OCI-LY3 (cell line): ENCODE results near the gene DDX1.

ENCODE experiments used
- H2AFZ ChIP-seq: fragments of 200-600, 300-600 bp; shearing (Covaris generic); 2 replicates; pipeline ENCODE4 v1.6.0; 2014; ENCODE audit warnings: antibody characterized with exemption, low read depth, low read length
- H3K27ac ChIP-seq: fragments of 200-600, 300-600 bp; sonication (generic); 2 replicates; pipeline ENCODE4 v1.5.1; 2014; ENCODE audit warnings: mild to moderate bottlenecking, low read length, moderate library complexity, mixed read lengths
- H3K27me3 ChIP-seq: fragments of 200-600, 300-600 bp; sonication (generic); 2 replicates; pipeline ENCODE4 v1.6.1; 2014; ENCODE audit warnings: low read depth, low read length, mixed read lengths
- H3K36me3 ChIP-seq: fragments of 200-600, 300-600 bp; sonication (generic); replicated peaks from 2 replicates; pipeline ENCODE3; 2014; ENCODE audit warnings: low read depth, low read length, mixed read lengths
- H3K4me1 ChIP-seq: fragments of 300-600, 200-600 bp; sonication (generic); 2 replicates; pipeline ENCODE4 v1.6.1; 2014; ENCODE audit warnings: low read length, mixed read lengths
- H3K4me2 ChIP-seq: fragments of 200-600, 300-600 bp; sonication (generic); 2 replicates; pipeline ENCODE4 v1.6.1; 2014; ENCODE audit warnings: low read length, mixed read lengths
- H3K4me3 ChIP-seq: fragments of 300-600, 200-600 bp; sonication (generic); 2 replicates; pipeline ENCODE4 v1.5.1; 2014; ENCODE audit warnings: antibody characterized with exemption, mild to moderate bottlenecking, low read length, moderate library complexity
- H3K79me2 ChIP-seq: fragments of 300-600, 200-600 bp; shearing (Covaris generic); 2 replicates; pipeline ENCODE4 v1.6.1; 2014; ENCODE audit warnings: mild to moderate bottlenecking, low read length, mixed read lengths
- H3K9ac ChIP-seq: fragments of 300-600, 200-600 bp; shearing (Covaris generic); 2 replicates; pipeline ENCODE4 v1.6.0; 2014; ENCODE audit warnings: mild to moderate bottlenecking, low read length, moderate library complexity
- H3K9me3 ChIP-seq: fragments of 200-600, 300-600 bp; shearing (Covaris generic); 2 replicates; pipeline ENCODE4 v1.6.1; 2014; ENCODE audit warnings: low read length, mixed read lengths; ENCODE audit not compliant: insufficient read depth
- H4K20me1 ChIP-seq: fragments of 200-600, 300-600 bp; sonication (generic); 2 replicates; pipeline ENCODE4 v1.6.1; 2016; ENCODE audit warnings: low read length, mixed read lengths; ENCODE audit not compliant: insufficient read depth
- CTCF ChIP-seq: fragments of 200-600, 300-600 bp; sonication (generic); IDR thresholded peaks from 2 replicates; pipeline ENCODE4 v1.5.1; 2014; ENCODE audit warnings: antibody characterized with exemption, low read length, low read depth
- EZH2phosphoT487 ChIP-seq: fragments of 200-600 bp; shearing (Covaris generic); IDR thresholded peaks from 2 replicates; pipeline ENCODE4 v1.6.1; 2018; ENCODE audit warnings: antibody characterized with exemption, mixed run types, low read depth

DDX1 gene

GRCh38 chr2:15631883-15632282, 40.2 kb downstream of the DDX1 start:
- Histone ChIP-seq H2AFZ (no peak overlapping the region), H3K36me3 (peaks cover 56% of the 10 kb centered on the region), H3K9ac (no peak overlapping the region), H3K27me3 (no peaks in the 10 kb centered on the region), H3K27ac (no peak overlapping the region), H4K20me1 (no peaks in the 10 kb centered on the region), H3K79me2 (no peaks in the 10 kb centered on the region), H3K4me2 (no peak overlapping the region), H3K4me1 (no peaks in the 10 kb centered on the region), H3K9me3 (no peaks in the 10 kb centered on the region), H3K4me3 (no peak overlapping the region)
- no peak for TF ChIP-seq CTCF
- no peak for TF ChIP-seq EZH2phosphoT487

GRCh38 chr2:15633043-15633970, 41.6 kb downstream of the DDX1 start:
- Histone ChIP-seq H3K4me3 (no peak overlapping the region), H3K27ac (no peak overlapping the region), H2AFZ (no peak overlapping the region), H3K9me3 (no peaks in the 10 kb centered on the region), H4K20me1 (peaks cover 4% of the 10 kb centered on the region; the same call in 1 of the 2 replicates), H3K27me3 (no peaks in the 10 kb centered on the region), H3K4me2 (no peak overlapping the region), H3K36me3 (peaks cover 58% of the 10 kb centered on the region), H3K9ac (no peak overlapping the region), H3K79me2 (no peaks in the 10 kb centered on the region), H3K4me1 (no peaks in the 10 kb centered on the region)
- TF ChIP-seq EZH2phosphoT487 (no peak), CTCF (no peak)

- no peak overlapping the region for H3K4me2 ChIP-seq
- H3K9ac ChIP-seq, result no peak overlapping the region
- peaks cover 4% of the 10 kb centered on the region; the same call in 1 of the 2 replicates for H4K20me1 ChIP-seq
- no peaks in the 10 kb centered on the region for H3K9me3 ChIP-seq
- no peaks in the 10 kb centered on the region for H3K79me2 ChIP-seq
- peaks cover 53% of the 10 kb centered on the region for H3K36me3 ChIP-seq
- no peaks in the 10 kb centered on the region for H3K27me3 ChIP-seq
- H2AFZ ChIP-seq, result no peak overlapping the region
- no peaks in the 10 kb centered on the region for H3K4me1 ChIP-seq
- no peak overlapping the region for H3K27ac ChIP-seq
- H3K4me3 ChIP-seq, result no peak overlapping the region
- TF ChIP-seq CTCF, result no peak
- TF ChIP-seq EZH2phosphoT487, result no peak
Measured at GRCh38 chr2:15633971-15634346, 42.3 kb downstream of the DDX1 start.

GRCh38 chr2:15634846-15635490, 43.3 kb downstream of the DDX1 start:
- no peaks in the 10 kb centered on the region for H3K27me3 ChIP-seq
- no peaks in the 10 kb centered on the region for H3K4me1 ChIP-seq
- no peak overlapping the region for H2AFZ ChIP-seq
- no peaks in the 10 kb centered on the region for H3K79me2 ChIP-seq
- H3K4me2 ChIP-seq, result no peak overlapping the region
- no peak overlapping the region for H3K27ac ChIP-seq
- H4K20me1 ChIP-seq, result peaks cover 4% of the 10 kb centered on the region; the same call in 1 of the 2 replicates
- H3K4me3 ChIP-seq, result no peak overlapping the region
- H3K9me3 ChIP-seq, result no peaks in the 10 kb centered on the region
- no peak overlapping the region for H3K9ac ChIP-seq
- no peak for TF ChIP-seq EZH2phosphoT487
- no peak for TF ChIP-seq CTCF
- peaks cover 52% of the 10 kb centered on the region for H3K36me3 ChIP-seq
